ENCODE data around the gene WDR93.

Gene WDR93
- 0 reads per million in 2 donors for total RNA-seq

DNA sequence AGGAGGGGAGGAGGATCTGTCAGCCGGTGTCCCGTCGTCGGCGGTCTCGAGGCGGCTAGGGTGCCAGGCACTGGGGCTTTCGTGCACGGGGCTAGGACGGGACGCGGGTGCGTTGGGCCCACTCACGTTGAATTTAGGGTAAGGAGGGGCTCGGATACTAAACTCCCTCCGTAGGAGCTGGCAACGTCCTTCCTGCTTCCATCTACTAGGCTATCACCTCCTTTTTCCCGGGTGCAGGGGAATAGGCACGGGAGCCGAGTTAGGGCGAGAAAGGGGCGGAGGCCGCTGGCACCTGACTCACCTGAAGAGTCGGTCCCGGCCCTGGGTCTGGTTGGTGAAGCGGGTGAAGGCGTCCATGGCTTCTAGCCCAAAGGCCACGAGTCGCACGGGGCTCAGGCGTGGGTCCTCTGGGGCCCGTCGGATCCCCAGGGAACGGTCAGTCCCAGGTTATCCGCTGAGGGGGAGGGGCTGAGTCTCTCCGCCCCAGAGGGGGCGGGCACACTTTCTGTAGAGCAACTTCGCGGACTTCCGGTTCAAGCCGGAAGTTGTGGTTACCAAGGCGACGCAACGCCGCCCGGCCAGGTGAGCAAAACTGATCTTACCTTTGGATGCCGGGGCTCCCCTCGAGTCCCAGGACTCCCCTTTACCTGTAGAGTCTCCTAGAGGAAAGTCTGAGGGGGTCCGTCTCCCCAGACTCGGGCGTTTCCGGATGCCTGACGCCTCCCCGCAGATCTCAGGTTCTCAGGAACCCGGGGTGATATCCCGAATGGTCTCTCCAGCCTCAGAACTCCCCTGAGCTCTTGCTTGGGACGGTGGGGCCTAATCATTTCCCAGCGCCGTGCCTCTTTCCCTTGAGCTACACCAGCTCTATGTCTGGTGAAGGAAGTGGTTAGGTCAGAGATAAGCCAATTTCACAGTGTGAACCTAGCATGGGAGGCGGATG is at the start of gene WDR93, which contains the start of gene PEX11A:
Gene WDR93 (plus strand): TSS at position 536 of the 943 bp plus-strand sequence. CDS start 10,936 bp downstream, outside the sequence.
Gene PEX11A (minus strand): TSS at position 479 of the 943 bp plus-strand sequence. CDS start 122 bp downstream, at position 357.
- peak; percentile 39 to 82 (median 62) for DNase-seq

- DNase-seq, result no peak
Measured at GRCh38 chr15:89641053-89641452, 49.6 kb upstream of the WDR93 start.

GRCh38 chr15:89642106-89642505 is 48.5 kb upstream of the WDR93 start:
- DNase-seq, result no peak

- no peak for DNase-seq
Measured at GRCh38 chr15:89645680-89646079, 44.9 kb upstream of the WDR93 start.

GRCh38 chr15:89646416-89647141 is 44.0 kb upstream of the WDR93 start:
- DNase-seq, result no peak

DNA sequence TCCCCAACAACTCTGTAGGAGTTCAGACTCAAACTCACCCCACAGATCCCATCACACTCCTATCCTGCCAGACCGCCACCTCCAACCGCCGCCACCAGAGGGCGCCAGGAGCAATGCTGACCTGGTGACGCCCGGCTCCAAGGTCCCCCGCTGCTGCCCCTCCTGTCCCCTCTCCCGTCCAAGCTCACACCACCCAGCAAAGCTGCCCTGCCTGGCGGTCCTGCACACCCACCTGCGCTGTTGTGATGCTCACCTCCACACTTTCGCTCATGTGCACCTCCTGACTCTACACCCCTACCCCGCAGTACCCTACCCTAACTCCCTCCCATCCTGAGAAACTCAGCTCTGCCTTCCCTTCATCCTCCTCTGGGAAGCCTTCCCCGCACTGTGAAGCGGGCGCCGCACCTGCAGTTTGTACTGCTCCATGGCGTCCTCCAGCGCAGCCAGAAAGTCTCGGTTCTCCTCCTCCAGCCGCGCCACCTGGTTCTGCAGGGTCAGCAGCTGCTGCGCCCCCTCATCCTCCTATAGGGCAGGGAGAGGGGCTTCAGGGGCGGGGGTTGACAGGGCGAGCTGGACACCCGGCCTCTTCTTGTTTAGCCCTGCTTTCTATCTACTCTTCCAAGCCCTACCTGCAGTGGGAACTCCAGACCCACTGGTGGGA is 43.3 kb upstream of the WDR93 start:
- peak in 4 of 5 experiments; percentile 36 to 49 (median 45) for DNase-seq

GRCh38 chr15:89648106-89649012 is 42.3 kb upstream of the WDR93 start:
- DNase-seq, result no peak

GRCh38 chr15:89649013-89649625 is 41.5 kb upstream of the WDR93 start:
- DNase-seq, result no peak

- DNase-seq, result no peak
Measured at GRCh38 chr15:89649716-89650115, 40.9 kb upstream of the WDR93 start.

GRCh38 chr15:89652131-89652530 is 38.5 kb upstream of the WDR93 start:
- no peak for DNase-seq

DNA sequence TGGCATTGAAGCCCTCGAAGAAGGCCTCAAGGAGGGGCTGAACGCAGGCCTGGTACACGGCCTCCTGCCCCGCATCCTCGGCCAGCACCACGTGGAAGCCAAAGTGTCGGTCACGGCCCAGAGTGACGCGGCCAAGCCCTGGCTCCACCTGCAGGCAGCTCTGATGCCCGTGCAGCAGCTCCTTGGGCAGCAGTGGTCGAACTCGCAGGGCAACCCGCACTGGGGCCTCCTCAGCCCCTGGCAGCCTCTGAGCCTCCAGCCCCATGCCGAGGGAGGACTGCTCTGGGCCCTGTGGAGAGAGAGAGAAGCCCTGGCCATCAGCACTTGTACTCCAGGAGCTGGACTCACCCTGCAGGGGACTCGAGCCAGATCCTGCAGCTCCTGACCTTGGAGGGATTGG is 37.9 kb upstream of the WDR93 start:
- no peak for DNase-seq

GRCh38 chr15:89653578-89653977 is 37.0 kb upstream of the WDR93 start:
- DNase-seq, result no peak

- DNase-seq, result no peak
Measured at GRCh38 chr15:89654301-89654761, 36.3 kb upstream of the WDR93 start.

GRCh38 chr15:89654847-89655805 is 35.5 kb upstream of the WDR93 start, which contains the start of gene KIF7:
Gene KIF7, minus strand, starts transcription at chr15:89655467. Its CDS starts 2,537 bp downstream, at chr15:89652930.
- peak in 1 of 5 experiments; percentile 47 for DNase-seq

DNA sequence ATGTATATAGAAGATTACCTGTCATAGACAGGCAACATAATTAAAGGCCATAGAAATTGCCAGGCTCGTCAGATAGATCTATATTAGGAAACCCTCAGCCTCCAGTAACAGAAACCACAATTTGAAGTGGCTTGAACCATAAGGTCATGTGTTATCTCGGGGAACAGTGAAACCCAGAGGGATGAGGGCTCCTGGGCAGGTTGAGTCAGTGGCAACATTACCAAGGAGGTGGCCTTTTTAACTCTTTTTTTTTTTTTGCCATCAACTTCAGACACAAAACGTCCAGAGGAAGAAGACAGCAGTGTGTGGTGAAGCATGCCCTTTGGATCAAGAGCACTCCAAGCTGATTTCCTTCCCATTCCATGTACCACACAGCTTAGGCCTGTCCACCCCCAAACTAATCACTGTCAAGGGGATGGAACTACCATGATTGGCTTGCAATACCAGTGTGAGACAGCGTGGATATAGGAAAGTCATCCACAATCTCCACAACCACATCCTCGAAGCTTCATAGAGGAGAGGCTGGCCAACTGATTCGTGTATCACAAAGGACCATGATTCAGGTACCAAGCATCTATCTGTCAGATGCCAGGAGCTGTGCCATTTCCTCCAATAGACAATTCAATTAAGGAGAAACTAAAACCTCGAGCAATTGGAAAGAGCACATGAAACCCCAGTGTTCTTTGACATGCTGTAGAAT is 34.3 kb upstream of the WDR93 start:
- no peak for DNase-seq

DNA sequence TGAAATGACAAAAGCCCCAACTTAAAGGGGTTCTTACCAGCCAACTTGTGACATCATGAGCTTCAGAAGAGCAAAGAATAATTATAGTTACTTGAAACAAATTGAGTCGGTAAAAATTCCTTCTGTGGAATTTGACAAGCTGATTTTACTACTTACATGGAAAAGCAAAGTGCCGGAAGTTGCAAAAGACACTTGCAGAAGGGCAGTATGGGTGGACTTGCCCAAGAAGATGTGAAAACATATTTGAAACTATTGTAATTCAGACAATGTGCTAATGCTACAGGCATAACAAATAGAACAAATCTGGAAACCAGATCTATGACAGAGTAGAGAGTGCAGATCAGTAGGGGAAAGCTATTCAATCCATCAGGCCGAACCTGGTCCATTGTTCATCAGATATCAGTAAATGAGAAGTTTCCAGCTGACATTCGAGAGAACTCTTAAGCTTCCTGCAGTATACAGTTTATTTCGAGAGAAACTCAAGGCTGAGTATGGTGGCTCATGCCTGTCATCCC is 32.9 kb upstream of the WDR93 start:
- no peak for DNase-seq

GRCh38 chr15:89659295-89659694 is 31.3 kb upstream of the WDR93 start:
- no peak for DNase-seq

GRCh38 chr15:89660556-89660955 is 30.1 kb upstream of the WDR93 start:
- no peak for DNase-seq
